CD4-positive, CD25-positive, alpha-beta regulatory T cell (primary cell): ENCODE measurements around the gene ZG16B. TPM values are rescaled to one million over a fixed set of nuclear protein-coding genes. Genes with fewer than 3 reads are reported as not detected.

Experiments used
- ATAC-seq, 2 donors: fragments of 150-1000 bp; cut with Tn5 transposase; one replicate each; pipeline ENCODE4 v1.10.0; 2021; ENCODE audit warnings: low read depth in 2 of 2, moderate number of reproducible peaks in 2 of 2, moderate library complexity in 1 of 2
- DNase-seq, 3 donors: peaks; one replicate each; pipeline versions ENCODE4 v3.0.0 to v3.0.0-alpha.2; 2012 to 2022; ENCODE audit warnings: mixed read lengths in 1 of 3
- H3K27ac ChIP-seq: one replicate; pipeline ENCODE4 v1.7.0; 2013; ENCODE audit warnings: mild to moderate bottlenecking, low read length; ENCODE audit not compliant: insufficient read depth, poor library complexity, severe bottlenecking
- H3K27me3 ChIP-seq: one replicate; pipeline ENCODE4 v1.7.0; 2013; ENCODE audit warnings: low read length; ENCODE audit not compliant: control insufficient read depth, insufficient read depth
- H3K36me3 ChIP-seq: one replicate; pipeline ENCODE4 v1.7.0; 2013; ENCODE audit warnings: mild to moderate bottlenecking, low read length, moderate library complexity; ENCODE audit not compliant: control insufficient read depth, insufficient read depth
- H3K4me1 ChIP-seq: 2 replicates; pipeline ENCODE4 v1.7.0; 2013; ENCODE audit warnings: mild to moderate bottlenecking, low read length; ENCODE audit not compliant: insufficient read depth, control insufficient read depth, poor library complexity, severe bottlenecking
- H3K4me3 ChIP-seq: one replicate; pipeline ENCODE4 v1.7.0; 2013; ENCODE audit warnings: low read depth, mild to moderate bottlenecking, low read length, moderate library complexity
- H3K9me3 ChIP-seq, 2 experiments: 1 replicate in 1 of 2; 2 replicates in 1 of 2; pipeline ENCODE4 v1.7.0; 2013; ENCODE audit warnings: low read length in 2 of 2, mild to moderate bottlenecking in 1 of 2, moderate library complexity in 1 of 2; ENCODE audit not compliant: control insufficient read depth in 2 of 2
- H3K27ac Mint-ChIP-seq, 3 donors: one replicate each; pipeline ENCODE4 v1.8.0; 2020 to 2022; ENCODE audit warnings: mild to moderate bottlenecking in 3 of 3, mixed read lengths in 3 of 3, moderate library complexity in 2 of 3
- H3K27me3 Mint-ChIP-seq: one replicate; pipeline ENCODE4 v1.8.0; 2022; ENCODE audit warnings: mild to moderate bottlenecking, mixed read lengths
- H3K36me3 Mint-ChIP-seq: one replicate; pipeline ENCODE4 v1.8.0; 2020; ENCODE audit warnings: mixed read lengths
- H3K4me1 Mint-ChIP-seq, 4 donors: one replicate each; pipeline ENCODE4 v1.8.0; 2020 to 2022; ENCODE audit warnings: mixed read lengths in 4 of 4, mild to moderate bottlenecking in 1 of 4
- H3K4me3 Mint-ChIP-seq, 4 donors: one replicate each; pipeline ENCODE4 v1.8.0; 2020 to 2022; ENCODE audit warnings: mild to moderate bottlenecking in 4 of 4, mixed read lengths in 4 of 4, moderate library complexity in 3 of 4
- H3K9me3 Mint-ChIP-seq, 7 donors: one replicate each; pipeline ENCODE4 v1.8.0; 2020 to 2022; ENCODE audit warnings: mixed read lengths in 7 of 7, mild to moderate bottlenecking in 3 of 7, moderate library complexity in 2 of 7
- polyA plus RNA-seq, 4 donors: library from polyadenylated mRNA; unstranded; fragments of 300-500 nt; fragmentation: Illumina TruSeq; gene quantifications; one replicate each; pipeline ENCODE4 v1.2.3, GENCODE V29; 2021
- total RNA-seq: library from RNA; stranded (reverse); gene quantifications from one replicate; pipeline ENCODE4 v1.2.3, GENCODE V29; 2022

ZG16B gene
- total and polyA plus RNA-seq, 5 donors from 2014 or later, result 0.60 to 2.4 (median 1.4) TPM; not detected in 1

DNA sequence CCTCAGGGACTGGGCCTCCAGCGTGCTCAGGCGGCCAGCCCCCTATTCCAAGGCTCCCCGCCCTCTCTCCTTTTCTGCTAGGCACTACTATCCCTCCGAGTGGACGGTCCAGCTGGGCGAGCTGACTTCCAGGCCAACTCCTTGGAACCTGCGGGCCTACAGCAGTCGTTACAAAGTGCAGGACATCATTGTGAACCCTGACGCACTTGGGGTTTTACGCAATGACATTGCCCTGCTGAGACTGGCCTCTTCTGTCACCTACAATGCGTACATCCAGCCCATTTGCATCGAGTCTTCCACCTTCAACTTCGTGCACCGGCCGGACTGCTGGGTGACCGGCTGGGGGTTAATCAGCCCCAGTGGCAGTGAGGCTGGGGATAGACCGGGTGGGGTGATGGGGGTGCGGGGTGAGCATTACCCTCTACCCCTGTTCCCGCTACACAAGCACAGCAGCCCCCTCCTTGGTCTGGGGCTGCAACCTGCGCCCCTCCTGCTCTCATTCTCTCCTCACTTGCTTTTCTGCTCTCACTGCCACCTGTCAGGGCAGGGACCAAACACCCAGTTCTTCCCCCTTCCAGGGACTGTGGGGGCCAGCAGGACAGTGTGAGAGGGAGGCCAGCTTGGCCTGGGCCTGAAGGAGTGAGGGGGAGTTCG, 30.8 kb upstream of the ZG16B start:
- Mint-ChIP-seq H3K4me3 (no peak overlapping the region), H3K27me3 (peaks cover 22% of the 10 kb centered on the region), H3K27ac (no peak overlapping the region), H3K4me1 (no peaks in the 10 kb centered on the region), H3K36me3 (no peaks in the 10 kb centered on the region), H3K9me3 (peaks cover 0 to 9% (median 3%) of the 10 kb centered on the region in 7 donors)
- H3K27ac ChIP-seq, result no peak overlapping the region
- no peaks in the 10 kb centered on the region for H3K4me1 ChIP-seq
- no peak for DNase-seq
- H3K27me3 ChIP-seq, result no peaks in the 10 kb centered on the region
- H3K4me3 ChIP-seq, result no peak overlapping the region
- peaks cover 2 to 11% of the 10 kb centered on the region in 2 experiments for H3K9me3 ChIP-seq
- H3K36me3 ChIP-seq, result no peaks in the 10 kb centered on the region
- no peak for ATAC-seq

DNA sequence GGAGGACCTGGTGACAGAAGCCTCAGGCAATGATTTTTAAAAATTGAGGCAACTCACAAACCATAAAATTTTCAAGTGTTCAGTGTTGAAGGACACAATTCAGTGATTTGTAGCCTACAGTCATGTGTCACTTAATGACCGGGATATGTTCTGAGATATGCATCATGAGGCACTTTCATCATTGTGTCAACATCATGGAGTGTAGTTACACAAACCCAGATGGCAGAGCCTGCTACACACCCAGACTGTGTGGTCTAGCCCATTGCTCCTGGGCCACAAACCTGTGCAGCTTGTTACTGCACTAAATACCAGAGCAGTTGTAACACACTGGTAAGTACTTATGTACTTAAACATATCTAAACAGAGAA, 30.3 kb upstream of the ZG16B start:
- no peak overlapping the region for H3K27ac Mint-ChIP-seq
- no peak overlapping the region for H3K4me3 Mint-ChIP-seq
- Histone ChIP-seq H3K27ac (no peak overlapping the region), H3K9me3 (peaks cover 2 to 16% of the 10 kb centered on the region in 2 experiments), H3K27me3 (no peaks in the 10 kb centered on the region), H3K36me3 (no peaks in the 10 kb centered on the region), H3K4me3 (no peak overlapping the region), H3K4me1 (no peaks in the 10 kb centered on the region)
- peaks cover 0 to 13% (median 3%) of the 10 kb centered on the region in 7 donors for H3K9me3 Mint-ChIP-seq
- H3K4me1 Mint-ChIP-seq, result no peaks in the 10 kb centered on the region
- ATAC-seq, result no peak
- peaks cover 20% of the 10 kb centered on the region for H3K27me3 Mint-ChIP-seq
- DNase-seq, result no peak
- H3K36me3 Mint-ChIP-seq, result no peaks in the 10 kb centered on the region

DNA sequence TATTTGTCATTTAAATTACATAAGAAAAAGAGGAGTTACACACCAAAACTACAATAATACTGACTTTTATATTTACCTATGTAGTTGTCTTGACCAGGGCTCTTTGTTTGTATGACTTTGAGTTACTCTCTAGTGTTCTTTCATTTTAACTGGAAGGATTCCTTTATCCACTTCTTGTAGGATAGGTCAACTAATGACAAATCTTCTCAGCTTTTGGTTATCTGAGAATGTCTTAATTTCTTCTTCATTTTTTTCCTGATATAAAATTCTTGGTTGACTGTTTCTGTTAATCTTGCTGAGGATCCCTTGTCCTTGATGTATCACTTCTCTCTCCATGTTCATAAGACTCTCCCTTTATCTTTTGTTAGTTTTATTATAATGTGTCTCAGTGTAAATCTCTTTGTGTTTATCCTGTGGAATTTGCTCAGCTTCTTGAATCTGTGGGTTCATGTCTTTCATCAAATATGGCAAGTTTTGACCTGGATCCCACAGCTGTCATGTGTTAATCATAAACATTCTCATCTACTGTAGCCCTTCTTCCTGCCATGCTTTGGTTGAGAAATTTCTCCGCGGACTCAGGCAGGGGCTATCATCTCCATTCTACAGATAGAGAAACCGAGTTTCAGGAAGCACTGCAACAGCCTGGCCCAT, 26.4 kb upstream of the ZG16B start:
- H3K9me3 ChIP-seq, result peaks cover 2 to 18% of the 10 kb centered on the region in 2 experiments
- no peak for ATAC-seq
- H3K9me3 Mint-ChIP-seq, result peaks cover 0 to 13% (median 3%) of the 10 kb centered on the region in 7 donors

DNA sequence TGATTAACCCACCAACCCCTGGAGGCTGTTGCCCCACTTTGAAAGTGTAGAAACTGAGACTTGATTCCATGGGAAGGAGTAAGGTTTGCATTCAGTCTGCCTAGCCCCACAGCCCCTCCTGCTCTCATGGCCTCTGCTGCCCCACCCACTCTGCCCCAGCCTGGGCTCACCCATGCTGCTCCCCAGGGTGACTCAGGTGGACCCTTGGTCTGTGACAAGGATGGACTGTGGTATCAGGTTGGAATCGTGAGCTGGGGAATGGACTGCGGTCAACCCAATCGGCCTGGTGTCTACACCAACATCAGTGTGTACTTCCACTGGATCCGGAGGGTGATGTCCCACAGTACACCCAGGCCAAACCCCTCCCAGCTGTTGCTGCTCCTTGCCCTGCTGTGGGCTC, 25.4 kb upstream of the ZG16B start:
- peaks cover 0 to 13% (median 3%) of the 10 kb centered on the region in 7 donors for H3K9me3 Mint-ChIP-seq
- Histone ChIP-seq H3K36me3 (no peaks in the 10 kb centered on the region), H3K9me3 (peaks cover 2 to 18% of the 10 kb centered on the region in 2 experiments), H3K4me3 (no peak overlapping the region), H3K27me3 (no peaks in the 10 kb centered on the region), H3K4me1 (no peaks in the 10 kb centered on the region), H3K27ac (no peak overlapping the region)
- H3K4me1 Mint-ChIP-seq, result no peaks in the 10 kb centered on the region
- no peak for DNase-seq
- H3K27ac Mint-ChIP-seq, result no peak overlapping the region
- H3K27me3 Mint-ChIP-seq, result peaks cover 27% of the 10 kb centered on the region
- H3K4me3 Mint-ChIP-seq, result no peak overlapping the region
- H3K36me3 Mint-ChIP-seq, result no peaks in the 10 kb centered on the region
- no peak for ATAC-seq

More for the DNA sequence above, 26.4 kb upstream of the ZG16B start:
- H3K27me3 Mint-ChIP-seq, result peaks cover 17% of the 10 kb centered on the region
- Histone ChIP-seq H3K4me3 (no peak overlapping the region), H3K4me1 (no peaks in the 10 kb centered on the region), H3K27me3 (no peaks in the 10 kb centered on the region), H3K36me3 (no peaks in the 10 kb centered on the region), H3K27ac (no peak overlapping the region)
- no peak for DNase-seq
- no peaks in the 10 kb centered on the region for H3K36me3 Mint-ChIP-seq
- no peaks in the 10 kb centered on the region for H3K4me1 Mint-ChIP-seq
- H3K27ac Mint-ChIP-seq, result no peak overlapping the region
- no peak overlapping the region for H3K4me3 Mint-ChIP-seq

DNA sequence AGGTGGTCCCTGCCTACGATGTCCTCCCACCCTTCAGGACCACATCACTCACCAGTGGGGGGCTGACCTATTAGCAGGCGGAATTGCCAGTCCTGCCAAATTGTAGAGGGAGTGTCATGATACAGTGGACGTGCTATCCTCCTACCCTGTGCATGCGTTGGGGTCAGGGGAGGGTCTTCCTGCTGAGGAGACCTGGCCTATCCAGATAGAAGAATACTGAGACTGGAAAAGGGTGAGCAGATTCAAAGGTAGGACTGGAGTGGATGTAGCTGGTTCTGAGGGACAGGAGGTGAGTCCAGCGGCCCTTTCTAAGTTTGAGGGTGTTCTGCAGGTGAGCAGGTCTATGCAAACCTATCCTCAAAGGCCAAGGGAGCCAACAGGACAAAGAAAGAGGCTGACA, 23.8 kb upstream of the ZG16B start:
- no peak overlapping the region for H3K4me3 Mint-ChIP-seq
- Histone ChIP-seq H3K27me3 (no peaks in the 10 kb centered on the region), H3K4me1 (no peaks in the 10 kb centered on the region), H3K27ac (no peak overlapping the region), H3K4me3 (no peak overlapping the region), H3K9me3 (peaks cover 2 to 18% of the 10 kb centered on the region in 2 experiments), H3K36me3 (no peaks in the 10 kb centered on the region)
- H3K27me3 Mint-ChIP-seq, result peaks cover 30% of the 10 kb centered on the region
- no peaks in the 10 kb centered on the region for H3K4me1 Mint-ChIP-seq
- H3K27ac Mint-ChIP-seq, result no peak overlapping the region
- H3K36me3 Mint-ChIP-seq, result no peaks in the 10 kb centered on the region
- peaks cover 0 to 13% (median 3%) of the 10 kb centered on the region in 7 donors for H3K9me3 Mint-ChIP-seq
- ATAC-seq, result no peak
- no peak for DNase-seq

DNA sequence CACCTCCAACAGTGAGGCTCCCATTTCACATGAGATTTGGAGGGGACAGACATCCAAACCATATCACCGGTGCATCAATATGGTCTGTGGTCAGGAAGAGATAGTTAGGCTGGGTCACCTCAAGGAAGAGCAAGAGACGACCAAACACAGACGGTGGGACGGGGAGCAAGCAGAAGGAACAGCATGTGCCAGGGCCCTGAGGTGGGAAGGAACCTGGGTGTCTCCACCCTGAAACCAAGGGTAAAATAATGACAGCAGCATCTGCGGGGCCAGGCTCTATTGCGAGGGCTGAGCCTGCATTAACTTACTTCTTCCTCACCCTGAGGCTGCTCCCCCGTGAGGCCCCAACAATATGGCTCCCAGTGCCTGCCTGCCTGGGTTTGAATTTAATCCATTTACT, 21.9 kb upstream of the ZG16B start:
- H3K27ac Mint-ChIP-seq, result no peak overlapping the region
- no peak for DNase-seq
- Histone ChIP-seq H3K36me3 (no peaks in the 10 kb centered on the region), H3K4me3 (no peak overlapping the region), H3K27ac (no peak overlapping the region), H3K4me1 (no peaks in the 10 kb centered on the region), H3K27me3 (no peaks in the 10 kb centered on the region), H3K9me3 (peaks cover 2 to 15% of the 10 kb centered on the region in 2 experiments)
- peaks cover 26% of the 10 kb centered on the region for H3K27me3 Mint-ChIP-seq
- no peak for ATAC-seq
- H3K36me3 Mint-ChIP-seq, result no peaks in the 10 kb centered on the region
- no peaks in the 10 kb centered on the region for H3K4me1 Mint-ChIP-seq
- no peak overlapping the region for H3K4me3 Mint-ChIP-seq
- peaks cover 0 to 13% (median 3%) of the 10 kb centered on the region in 7 donors for H3K9me3 Mint-ChIP-seq

DNA sequence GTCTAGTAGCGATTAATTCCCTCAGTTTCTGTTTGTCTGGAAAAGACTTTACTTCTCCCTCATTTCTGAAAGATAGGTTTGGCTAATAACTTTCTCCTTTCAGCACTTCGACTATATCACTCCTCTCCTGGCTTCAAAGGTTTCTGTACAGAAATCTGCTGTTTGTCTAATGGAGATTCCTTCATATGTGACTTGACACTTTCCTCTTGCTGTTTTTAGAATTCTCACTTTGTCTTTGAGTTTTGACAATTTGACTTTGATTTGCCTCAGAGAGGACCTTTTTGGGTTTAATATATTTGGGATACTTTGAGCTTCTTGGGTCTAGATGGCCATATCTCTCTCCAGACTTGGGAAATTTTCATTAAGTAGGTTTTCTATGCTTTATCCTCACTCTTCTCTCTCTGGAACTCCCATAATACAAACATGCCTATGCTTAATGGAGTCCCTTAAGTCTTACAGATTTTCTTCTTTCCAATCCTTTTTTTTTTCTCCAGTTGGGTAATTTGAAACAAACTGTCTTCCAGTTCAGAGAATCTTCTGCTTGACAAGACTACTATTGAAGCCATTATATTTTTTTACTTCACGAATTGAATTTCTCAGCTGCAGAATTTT, 20.8 kb upstream of the ZG16B start:
- H3K27me3 Mint-ChIP-seq, result peaks cover 25% of the 10 kb centered on the region
- ATAC-seq (no peak), DNase-seq (no peak)
- no peaks in the 10 kb centered on the region for H3K36me3 ChIP-seq
- H3K4me3 ChIP-seq, result no peak overlapping the region
- no peak overlapping the region for H3K27ac Mint-ChIP-seq
- peaks cover 0 to 8% of the 10 kb centered on the region in 2 experiments for H3K9me3 ChIP-seq
- no peaks in the 10 kb centered on the region for H3K4me1 Mint-ChIP-seq
- H3K27ac ChIP-seq, result no peak overlapping the region
- no peaks in the 10 kb centered on the region for H3K36me3 Mint-ChIP-seq
- no peaks in the 10 kb centered on the region for H3K4me1 ChIP-seq
- H3K4me3 Mint-ChIP-seq, result no peak overlapping the region
- peaks cover 0 to 5% (median 2%) of the 10 kb centered on the region in 7 donors for H3K9me3 Mint-ChIP-seq
- H3K27me3 ChIP-seq, result no peaks in the 10 kb centered on the region
